HuH-7.5 (cell line): ENCODE results near the gene FSTL4.
A peak's percentile ranks its signal among the peaks of the same experiment; 100 is the strongest.

Source experiments
- DNase-seq: peaks from one replicate; pipeline ENCODE4 v3.0.0; 2011; ENCODE audit warnings: low spot score

FSTL4 gene

GRCh38 chr5:133475986-133476385, 136.4 kb downstream of the FSTL4 start:
- DNase-seq: no peak

- DNase-seq: no peak
These were observed 137.3 kb downstream of the FSTL4 start for GRCh38 chr5:133474851-133475590.

DNA sequence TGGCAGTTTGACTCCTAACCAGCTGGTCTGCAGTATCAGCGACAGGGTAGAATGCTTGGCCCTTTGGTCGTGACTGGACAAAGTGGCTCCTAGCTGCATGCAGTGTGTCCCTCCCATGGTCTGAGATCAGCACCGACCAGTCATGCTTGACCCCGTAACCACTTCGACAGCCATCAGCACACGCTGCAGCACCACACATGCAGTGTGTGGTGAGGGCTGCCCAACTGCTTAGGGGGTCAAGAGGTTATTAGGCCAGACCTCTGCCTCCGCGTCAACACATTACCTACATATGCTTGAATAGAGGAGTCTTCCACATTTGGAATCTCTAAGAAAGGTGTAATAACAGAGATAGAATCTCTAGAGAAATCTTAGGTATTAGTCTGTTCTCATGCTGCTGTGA, 139.1 kb downstream of the FSTL4 start:
- DNase-seq: no peak

- DNase-seq: no peak
These were observed 139.5 kb downstream of the FSTL4 start for GRCh38 chr5:133472829-133473228.

DNA sequence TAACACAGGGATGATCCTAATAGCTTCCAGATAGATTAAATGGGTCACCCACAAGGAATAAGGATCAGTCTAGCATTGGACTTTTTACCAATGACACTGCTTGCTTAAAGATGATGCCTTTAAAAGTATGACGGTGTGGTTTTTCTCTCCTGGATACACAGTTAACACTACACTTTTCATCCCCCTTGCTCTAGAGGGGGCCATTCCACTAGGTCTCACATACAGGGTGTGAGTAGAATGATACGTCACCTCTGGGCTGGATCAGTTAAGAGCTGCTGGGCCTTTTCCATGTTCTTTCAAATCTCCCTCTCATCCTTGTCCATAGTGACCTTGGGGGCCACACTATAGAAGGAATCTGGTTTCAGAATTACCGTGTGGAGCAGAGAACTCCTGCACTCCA, 140.6 kb downstream of the FSTL4 start:
- DNase-seq: no peak

- DNase-seq: no peak
These were observed 141.5 kb downstream of the FSTL4 start for GRCh38 chr5:133470841-133471240.

GRCh38 chr5:133469846-133470245, 142.5 kb downstream of the FSTL4 start:
- no peak for DNase-seq

- no peak for DNase-seq
These were observed 143.1 kb downstream of the FSTL4 start for GRCh38 chr5:133469252-133469651.

GRCh38 chr5:133468596-133468995, 143.7 kb downstream of the FSTL4 start:
- no peak for DNase-seq

GRCh38 chr5:133467826-133468463, 144.4 kb downstream of the FSTL4 start:
- no peak for DNase-seq

DNA sequence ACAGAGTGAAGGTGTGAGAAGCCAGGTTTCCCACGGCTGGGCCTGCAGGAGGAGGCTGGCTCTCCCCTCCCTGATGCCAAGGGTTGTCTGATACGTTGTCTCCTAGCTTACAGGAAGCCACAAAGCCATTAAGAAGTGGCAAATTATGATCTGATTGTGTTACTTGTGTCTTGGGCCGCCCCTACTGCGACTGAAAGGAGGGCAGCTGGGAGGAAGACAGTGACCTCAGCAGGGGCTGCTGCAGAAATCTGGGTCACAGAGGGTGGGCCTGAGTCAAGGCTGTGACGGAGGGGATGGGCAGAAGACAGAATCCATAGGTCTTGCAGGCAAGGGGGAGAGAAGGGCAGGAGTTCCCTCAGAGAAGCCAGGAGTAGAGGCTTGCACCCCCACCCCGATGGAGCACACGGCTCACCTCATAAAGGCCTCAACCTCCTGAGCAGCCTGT, 145.0 kb downstream of the FSTL4 start:
- no peak for DNase-seq

DNA sequence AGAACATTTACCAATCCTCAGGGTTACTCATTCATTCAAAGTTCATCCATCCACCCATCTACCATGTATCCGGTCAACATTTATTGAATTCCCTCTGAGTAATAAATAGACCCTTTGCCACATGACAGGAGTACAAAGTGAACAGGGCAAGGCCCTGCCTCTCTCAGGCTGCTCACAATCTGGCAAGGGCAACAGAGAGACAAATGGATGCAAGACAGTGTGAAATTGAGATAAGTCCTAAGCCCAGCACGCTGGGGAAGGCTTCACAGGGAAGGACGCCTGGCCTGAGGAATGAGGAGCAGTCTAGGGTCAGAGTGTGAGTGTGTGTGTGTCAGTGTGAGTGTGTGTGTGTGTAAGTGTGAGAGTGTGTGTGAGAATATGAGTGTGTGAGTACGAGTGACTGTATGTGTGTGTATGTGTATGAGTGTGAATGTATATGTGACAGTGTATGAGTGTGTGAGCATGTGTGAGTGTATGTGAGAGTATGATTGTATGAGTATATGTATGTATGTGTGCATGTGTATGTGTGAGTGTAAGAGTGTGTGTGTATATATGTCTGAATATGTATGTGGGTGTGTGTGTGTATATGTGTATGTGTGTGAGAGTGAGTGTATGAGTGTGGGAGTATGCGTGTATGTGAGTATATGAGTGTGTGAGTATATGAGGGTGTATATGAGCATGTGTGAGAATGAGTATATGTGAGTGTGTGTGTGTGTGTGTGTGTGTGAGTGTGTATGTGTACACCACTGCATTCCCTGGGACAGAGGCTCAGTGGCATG, 145.6 kb downstream of the FSTL4 start:
- no peak for DNase-seq

DNA sequence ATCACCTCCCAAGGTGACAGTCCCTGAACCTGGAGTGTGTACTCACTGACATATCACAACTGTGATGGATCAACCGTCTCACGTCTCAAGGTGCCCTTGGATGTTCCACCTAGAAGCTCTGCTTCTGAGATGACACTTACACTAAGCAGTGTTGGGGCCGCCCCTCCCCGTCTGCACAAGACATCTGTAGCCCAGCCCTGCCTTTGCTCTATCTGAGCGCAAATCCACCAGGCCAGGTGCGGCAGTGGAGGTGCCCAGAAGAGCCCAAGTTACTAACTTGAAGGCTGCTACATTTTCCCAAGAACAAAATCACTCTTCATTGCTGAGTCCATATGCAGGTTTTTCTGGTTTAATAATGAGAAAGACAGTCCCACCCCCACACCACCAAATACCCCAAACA, 148.3 kb downstream of the FSTL4 start:
- DNase-seq: no peak

GRCh38 chr5:133461796-133462516, 150.4 kb downstream of the FSTL4 start:
- no peak for DNase-seq

DNA sequence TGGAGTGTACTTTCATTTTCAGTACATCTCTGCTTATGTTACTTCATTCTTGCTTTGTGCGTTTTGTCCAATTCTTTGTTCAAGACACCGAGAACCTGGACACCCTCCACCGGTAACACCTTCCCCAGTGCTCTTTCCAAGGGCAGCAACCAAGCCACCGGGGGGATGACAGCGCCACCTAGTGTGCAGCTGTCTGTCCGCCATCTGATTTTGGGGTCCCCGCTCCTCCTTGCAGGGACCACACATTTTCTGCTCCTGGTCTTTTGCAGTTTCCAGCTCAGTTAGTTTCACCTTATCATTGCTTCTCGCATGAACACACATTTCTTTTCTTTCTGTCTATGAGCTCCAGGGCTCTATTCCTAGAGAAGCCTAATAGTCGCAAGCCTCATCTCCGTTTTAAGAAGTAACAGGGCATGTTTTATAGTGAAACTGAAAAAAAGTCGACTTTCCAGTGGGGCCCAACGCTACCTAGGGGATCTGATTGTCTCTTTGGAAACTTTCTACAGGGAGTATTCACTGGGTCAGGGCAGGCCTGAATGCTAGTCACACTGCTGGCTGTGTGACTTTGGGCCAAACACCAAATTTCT, 152.1 kb downstream of the FSTL4 start:
- peak; percentile 29 for DNase-seq

- DNase-seq: no peak
These were observed 152.7 kb downstream of the FSTL4 start for GRCh38 chr5:133459474-133460160.

- no peak for DNase-seq
These were observed 153.9 kb downstream of the FSTL4 start for GRCh38 chr5:133458435-133458834.

DNA sequence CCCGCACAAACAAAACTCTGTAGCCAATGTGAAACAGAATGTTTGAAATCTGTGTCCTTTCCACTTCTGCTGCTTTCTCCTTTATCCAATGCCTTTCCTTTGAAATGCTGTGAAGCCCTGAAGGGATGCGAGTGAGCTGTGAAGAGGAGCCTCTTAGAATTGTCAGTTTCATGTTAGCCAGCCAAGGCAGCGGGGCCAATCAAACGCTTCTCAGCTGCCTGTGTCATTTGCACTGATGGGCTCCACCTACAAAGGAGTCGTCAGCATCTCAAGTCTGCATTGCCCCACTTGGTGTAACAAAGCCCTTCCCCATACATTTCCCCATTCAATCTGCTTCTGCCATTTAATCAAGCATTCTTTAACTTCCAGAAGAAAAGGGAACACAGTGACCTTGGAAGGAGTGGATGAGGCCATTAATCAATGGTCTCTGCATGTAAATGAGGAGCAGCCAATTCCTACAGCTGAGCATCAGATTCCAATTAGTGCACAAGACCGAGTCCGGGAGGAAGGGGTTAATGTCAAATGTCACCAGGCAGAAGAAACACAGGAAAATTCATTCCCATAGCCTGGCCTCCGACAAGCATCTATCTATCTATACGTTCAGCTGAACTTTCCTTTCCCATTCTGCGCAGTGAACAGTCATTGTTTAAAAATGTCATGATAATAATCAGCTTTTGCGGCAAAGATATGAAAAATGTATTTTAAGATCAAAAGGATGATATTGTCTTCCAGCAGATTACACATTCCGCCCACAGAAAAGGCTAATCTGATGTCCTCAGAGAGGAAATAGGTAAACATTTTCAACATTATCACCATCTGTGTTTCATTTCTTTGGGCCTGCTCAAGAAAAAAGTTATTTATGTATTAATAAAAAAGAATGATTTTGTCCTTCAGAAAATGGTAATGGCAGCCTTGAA, 154.6 kb downstream of the FSTL4 start:
- no peak for DNase-seq

DNA sequence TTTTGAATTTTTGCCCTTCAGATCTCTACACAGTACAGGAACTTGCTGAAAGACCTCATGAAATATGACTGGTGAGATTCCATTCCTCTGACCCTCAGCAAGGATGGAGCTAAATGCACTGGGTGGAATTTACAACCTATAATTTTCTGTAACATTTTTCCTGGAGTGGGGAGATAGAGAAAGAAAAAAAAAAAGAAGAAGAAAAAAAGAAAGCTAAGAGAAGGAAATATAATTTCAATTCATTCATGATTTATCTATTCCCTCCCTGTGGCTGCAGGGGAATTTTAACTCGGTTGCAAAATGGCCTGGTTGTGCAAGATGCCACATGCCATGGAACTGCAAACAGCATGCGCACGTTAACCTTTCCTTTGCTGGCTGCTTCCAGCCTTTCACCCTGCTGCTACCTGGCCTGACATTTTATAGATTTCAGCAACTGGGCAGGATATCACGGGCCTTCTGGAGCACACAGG, 155.4 kb downstream of the FSTL4 start:
- DNase-seq: peak; percentile 37

DNA sequence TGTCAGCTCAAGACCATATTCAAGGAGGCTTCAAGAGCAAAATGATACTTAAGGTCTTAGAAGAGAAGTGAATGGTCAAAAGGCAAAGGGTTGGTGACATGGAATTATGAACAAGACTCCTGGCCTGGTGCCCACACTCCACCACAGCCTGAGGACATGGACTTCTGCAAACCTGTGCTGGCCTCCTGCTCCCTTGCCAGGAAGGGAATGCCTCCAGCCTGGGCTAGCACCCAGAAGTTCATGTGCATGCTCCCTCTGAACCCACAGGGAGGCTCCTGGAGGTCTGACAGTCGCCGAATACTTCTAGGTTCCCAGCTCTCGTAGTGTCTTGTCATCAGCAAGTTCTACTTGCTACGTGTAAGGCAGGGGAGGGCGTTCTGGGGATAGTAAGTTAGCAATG, 156.7 kb downstream of the FSTL4 start:
- no peak for DNase-seq
